Activated naive CD4-positive, alpha-beta T cell treated with anti-CD3 and anti-CD28 coated beads, Interleukin-2, amount 50 U/mL, for 24 hours (primary cell): ENCODE results near the gene NKRF.

Experiments used
- H3K27ac Mint-ChIP-seq: one replicate; pipeline ENCODE4 v1.8.0; 2021; ENCODE audit warnings: mild to moderate bottlenecking, mixed read lengths
- H3K27me3 Mint-ChIP-seq: one replicate; pipeline ENCODE4 v1.8.0; 2021; ENCODE audit warnings: mixed read lengths
- H3K36me3 Mint-ChIP-seq: one replicate; pipeline ENCODE4 v1.8.0; 2021; ENCODE audit warnings: mixed read lengths
- H3K4me1 Mint-ChIP-seq: one replicate; pipeline ENCODE4 v1.8.0; 2021; ENCODE audit warnings: mixed read lengths
- H3K4me3 Mint-ChIP-seq: one replicate; pipeline ENCODE4 v1.8.0; 2021; ENCODE audit warnings: mild to moderate bottlenecking, mixed read lengths
- H3K9me3 Mint-ChIP-seq: one replicate; pipeline ENCODE4 v1.8.0; 2021; ENCODE audit warnings: mixed read lengths

The NKRF gene

GRCh38 chrX:119624951-119625668, 18.9 kb upstream of the NKRF start:
- Mint-ChIP-seq H3K36me3 (peaks cover 2% of the 10 kb centered on the region), H3K4me1 (no peaks in the 10 kb centered on the region), H3K27me3 (no peaks in the 10 kb centered on the region), H3K4me3 (no peak overlapping the region), H3K9me3 (no peaks in the 10 kb centered on the region), H3K27ac (peak overlapping the region; percentile 76)

DNA sequence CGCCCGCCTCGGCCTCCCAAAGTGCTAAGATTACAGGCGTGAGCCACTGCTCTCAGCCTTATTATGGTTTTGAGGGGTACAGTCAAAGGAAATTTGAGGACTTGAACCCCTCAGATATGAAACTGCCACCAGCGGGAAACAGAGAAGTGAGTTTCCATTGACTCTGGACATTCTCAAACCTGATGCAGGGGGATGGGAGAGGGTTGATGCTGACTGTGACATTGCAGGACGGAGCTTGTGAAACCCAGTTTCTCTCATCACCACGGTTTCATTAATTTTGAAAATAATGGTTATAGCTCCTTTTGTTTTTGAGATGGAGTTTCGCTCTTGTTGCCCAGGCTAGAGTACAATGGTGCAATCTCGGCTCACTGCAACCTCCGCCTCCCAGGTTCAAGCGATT, 18.2 kb upstream of the NKRF start:
- H3K27ac Mint-ChIP-seq: no peak overlapping the region
- H3K4me3 Mint-ChIP-seq: no peak overlapping the region
- no peaks in the 10 kb centered on the region for H3K4me1 Mint-ChIP-seq
- no peaks in the 10 kb centered on the region for H3K27me3 Mint-ChIP-seq
- peaks cover 2% of the 10 kb centered on the region for H3K36me3 Mint-ChIP-seq
- no peaks in the 10 kb centered on the region for H3K9me3 Mint-ChIP-seq

DNA sequence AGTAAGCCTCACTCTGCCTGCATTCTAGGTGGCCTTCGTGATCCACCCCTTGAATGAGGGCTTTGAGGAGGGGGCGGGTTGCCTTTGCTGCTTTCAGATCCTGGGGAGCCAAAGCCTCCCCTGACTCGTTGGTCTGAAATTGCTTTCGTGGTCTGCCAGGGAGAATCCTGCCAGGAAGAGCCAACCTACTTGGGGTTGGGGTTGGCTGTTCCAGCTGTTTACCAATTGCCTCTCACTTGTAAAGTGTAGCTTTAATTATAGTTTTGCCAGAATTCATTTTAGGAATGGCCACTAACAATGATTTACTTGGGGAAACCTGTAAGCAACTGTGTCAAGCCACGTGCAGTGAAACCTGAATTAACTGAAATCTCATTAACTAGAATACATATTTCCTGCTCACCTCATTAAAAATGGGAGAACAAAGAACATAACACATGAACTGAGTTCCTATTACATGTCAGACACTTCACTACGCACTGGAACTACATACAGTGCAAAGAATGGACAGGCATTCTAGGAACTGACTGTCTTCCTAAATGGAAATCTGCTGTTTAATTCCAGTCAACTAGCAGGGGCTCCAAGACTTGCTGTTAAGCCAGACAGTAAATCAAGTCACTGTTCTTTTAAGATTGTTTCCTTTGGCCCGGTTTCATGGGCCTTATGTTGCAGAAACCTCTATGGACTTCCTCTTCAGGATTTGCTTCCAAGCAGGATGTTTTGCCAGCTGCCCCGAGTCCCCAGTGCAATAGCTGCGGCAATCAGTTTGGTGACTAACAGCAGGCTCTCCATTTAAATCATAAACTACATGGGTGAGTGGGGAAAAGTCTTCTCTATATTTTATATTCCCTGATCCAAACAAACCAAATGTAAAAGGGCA, 16.4 kb upstream of the NKRF start:
- Mint-ChIP-seq H3K9me3 (no peaks in the 10 kb centered on the region), H3K36me3 (no peaks in the 10 kb centered on the region), H3K27me3 (no peaks in the 10 kb centered on the region), H3K4me3 (no peak overlapping the region), H3K4me1 (no peaks in the 10 kb centered on the region), H3K27ac (no peak overlapping the region)

GRCh38 chrX:119618439-119618838, 12.2 kb upstream of the NKRF start:
- no peaks in the 10 kb centered on the region for H3K27me3 Mint-ChIP-seq
- H3K4me1 Mint-ChIP-seq: no peaks in the 10 kb centered on the region
- no peaks in the 10 kb centered on the region for H3K9me3 Mint-ChIP-seq
- peaks cover 2% of the 10 kb centered on the region for H3K36me3 Mint-ChIP-seq
- peak overlapping the region; percentile 17 for H3K27ac Mint-ChIP-seq
- H3K4me3 Mint-ChIP-seq: no peak overlapping the region

DNA sequence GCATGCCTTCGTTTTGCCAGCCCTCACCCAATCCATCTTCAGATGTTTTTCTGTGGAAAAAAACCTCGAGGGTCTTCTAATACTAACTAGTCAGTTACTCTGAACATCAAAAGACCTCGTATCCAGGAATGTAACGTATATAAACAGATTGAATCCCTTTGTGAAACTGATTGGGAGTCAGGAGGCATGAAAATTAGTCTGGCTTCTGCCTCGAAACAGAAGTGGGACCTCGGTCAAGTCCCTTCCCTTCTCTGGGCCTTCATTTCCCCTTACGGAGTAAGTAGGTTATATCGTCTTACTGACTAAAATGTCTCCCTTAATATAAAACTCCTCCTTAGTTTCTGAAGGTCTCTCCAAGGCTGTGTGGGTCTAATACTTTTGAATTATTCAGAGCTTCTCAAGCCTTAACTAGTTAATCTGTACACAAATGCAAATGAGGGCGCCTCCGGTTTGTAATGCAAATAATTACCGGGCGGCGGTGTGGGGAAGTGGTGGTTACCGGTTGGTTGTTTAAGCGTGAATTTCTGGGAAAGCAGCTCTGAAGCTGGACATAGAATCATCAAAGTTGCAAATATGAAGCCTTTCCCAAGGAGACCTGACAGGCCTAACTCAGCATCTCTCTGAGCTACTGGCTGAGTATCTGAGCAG, 11.4 kb upstream of the NKRF start:
- no peak overlapping the region for H3K4me3 Mint-ChIP-seq
- no peaks in the 10 kb centered on the region for H3K27me3 Mint-ChIP-seq
- no peaks in the 10 kb centered on the region for H3K9me3 Mint-ChIP-seq
- H3K4me1 Mint-ChIP-seq: no peaks in the 10 kb centered on the region
- H3K36me3 Mint-ChIP-seq: peaks cover 2% of the 10 kb centered on the region
- no peak overlapping the region for H3K27ac Mint-ChIP-seq

GRCh38 chrX:119614776-119615175, 8.6 kb upstream of the NKRF start:
- peaks cover 2% of the 10 kb centered on the region for H3K36me3 Mint-ChIP-seq
- H3K9me3 Mint-ChIP-seq: no peaks in the 10 kb centered on the region
- peaks cover 6% of the 10 kb centered on the region for H3K4me1 Mint-ChIP-seq
- H3K27me3 Mint-ChIP-seq: no peaks in the 10 kb centered on the region
- H3K27ac Mint-ChIP-seq: no peak overlapping the region
- H3K4me3 Mint-ChIP-seq: no peak overlapping the region

GRCh38 chrX:119607018-119607389, 780 bp upstream of the NKRF start:
- peaks cover 5% of the 10 kb centered on the region for H3K36me3 Mint-ChIP-seq
- H3K9me3 Mint-ChIP-seq: no peaks in the 10 kb centered on the region
- H3K27ac Mint-ChIP-seq: peak overlapping the region; percentile 35
- no peaks in the 10 kb centered on the region for H3K27me3 Mint-ChIP-seq
- H3K4me1 Mint-ChIP-seq: peaks cover 34% of the 10 kb centered on the region
- H3K4me3 Mint-ChIP-seq: peak overlapping the region; percentile 95

- Mint-ChIP-seq H3K4me3 (peak overlapping the region; percentile 95), H3K27ac (peak overlapping the region; percentile 98), H3K27me3 (no peaks in the 10 kb centered on the region), H3K9me3 (no peaks in the 10 kb centered on the region), H3K4me1 (peaks cover 39% of the 10 kb centered on the region), H3K36me3 (peaks cover 6% of the 10 kb centered on the region)
These were observed 552 bp downstream of the NKRF start for GRCh38 chrX:119605464-119606279.

- peak overlapping the region; percentile 95 for H3K4me3 Mint-ChIP-seq
- H3K4me1 Mint-ChIP-seq: peaks cover 33% of the 10 kb centered on the region
- H3K9me3 Mint-ChIP-seq: no peaks in the 10 kb centered on the region
These were observed 1.3 kb downstream of the NKRF start for GRCh38 chrX:119604766-119605463.

GRCh38 chrX:119602701-119603255, 3.4 kb downstream of the NKRF start:
- Mint-ChIP-seq H3K27me3 (no peaks in the 10 kb centered on the region), H3K4me1 (peaks cover 39% of the 10 kb centered on the region), H3K9me3 (no peaks in the 10 kb centered on the region), H3K36me3 (peaks cover 6% of the 10 kb centered on the region), H3K4me3 (no peak overlapping the region), H3K27ac (no peak overlapping the region)

More at GRCh38 chrX:119604766-119605463, 1.3 kb downstream of the NKRF start:
- H3K36me3 Mint-ChIP-seq: peaks cover 6% of the 10 kb centered on the region
- H3K27me3 Mint-ChIP-seq: no peaks in the 10 kb centered on the region
- H3K27ac Mint-ChIP-seq: no peak overlapping the region

GRCh38 chrX:119589810-119590209, 16.4 kb downstream of the NKRF start:
- peaks cover 1% of the 10 kb centered on the region for H3K36me3 Mint-ChIP-seq
- H3K27me3 Mint-ChIP-seq: no peaks in the 10 kb centered on the region
- no peak overlapping the region for H3K27ac Mint-ChIP-seq
- H3K4me1 Mint-ChIP-seq: peaks cover 3% of the 10 kb centered on the region
- no peaks in the 10 kb centered on the region for H3K9me3 Mint-ChIP-seq
- no peak overlapping the region for H3K4me3 Mint-ChIP-seq

- Mint-ChIP-seq H3K9me3 (no peaks in the 10 kb centered on the region), H3K4me1 (peaks cover 13% of the 10 kb centered on the region), H3K4me3 (no peak overlapping the region), H3K27ac (peak overlapping the region; percentile 11), H3K36me3 (peaks cover 1% of the 10 kb centered on the region), H3K27me3 (no peaks in the 10 kb centered on the region)
These were observed 22.7 kb downstream of the NKRF start for GRCh38 chrX:119583431-119584059.

GRCh38 chrX:119579414-119579813, 26.8 kb downstream of the NKRF start:
- no peaks in the 10 kb centered on the region for H3K9me3 Mint-ChIP-seq
- H3K36me3 Mint-ChIP-seq: peaks cover 3% of the 10 kb centered on the region
- H3K4me3 Mint-ChIP-seq: no peak overlapping the region
- no peak overlapping the region for H3K27ac Mint-ChIP-seq
- H3K27me3 Mint-ChIP-seq: no peaks in the 10 kb centered on the region
- H3K4me1 Mint-ChIP-seq: peaks cover 15% of the 10 kb centered on the region
